ENCODE measurements around the gene NBPF26.
"Not testable (repeated sequence)": the region's sequence is repeated elsewhere in the genome, so short reads cannot be mapped to it uniquely, and the experiment has no call there.

Gene NBPF26

DNA sequence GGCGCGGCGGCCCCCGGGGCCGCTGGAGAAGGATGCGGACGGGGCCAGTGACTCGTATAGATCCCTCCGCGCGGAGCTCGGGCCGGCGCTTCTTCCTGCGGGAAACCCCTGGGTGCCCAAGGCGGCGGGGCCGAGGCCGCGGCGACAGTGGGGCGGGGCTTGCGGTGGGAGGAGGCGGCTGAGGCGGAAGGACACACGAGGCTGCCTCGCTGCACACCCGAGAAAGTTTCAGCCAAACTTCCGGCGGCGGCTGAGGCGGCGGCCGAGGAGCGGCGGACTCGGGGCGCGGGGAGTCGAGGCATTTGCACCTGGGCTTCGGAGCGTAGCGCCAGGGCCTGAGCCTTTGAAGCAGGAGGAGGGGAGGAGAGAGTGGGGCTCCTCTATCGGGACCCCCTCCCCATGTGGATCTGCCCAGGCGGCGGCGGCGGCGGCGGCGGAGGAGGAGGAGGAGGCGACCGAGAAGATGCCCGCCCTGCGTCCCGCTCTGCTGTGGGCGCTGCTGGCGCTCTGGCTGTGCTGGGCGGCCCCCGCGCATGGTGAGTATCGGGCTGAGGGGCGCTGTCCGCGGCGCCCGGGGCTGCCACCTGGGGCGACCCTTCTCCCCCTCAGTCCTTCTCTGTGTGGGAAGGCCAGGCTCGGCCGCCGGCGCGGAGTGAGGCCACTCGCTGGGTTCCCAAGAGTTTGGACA is at the start of gene NBPF26:
Gene NBPF26, plus strand, starts transcription at position 231 of the 688 bp plus-strand sequence.
- peak; percentile 57 for DNase-seq (ENCODE audit: low read depth)

GRCh38 chr1:120680106-120680819 is 43.5 kb upstream of the NBPF26 start:
- not testable (repeated sequence) for DNase-seq (ENCODE audit: low read depth)

GRCh38 chr1:120680938-120681337 is 42.8 kb upstream of the NBPF26 start:
- not testable (repeated sequence) for DNase-seq (ENCODE audit: low read depth)

DNA sequence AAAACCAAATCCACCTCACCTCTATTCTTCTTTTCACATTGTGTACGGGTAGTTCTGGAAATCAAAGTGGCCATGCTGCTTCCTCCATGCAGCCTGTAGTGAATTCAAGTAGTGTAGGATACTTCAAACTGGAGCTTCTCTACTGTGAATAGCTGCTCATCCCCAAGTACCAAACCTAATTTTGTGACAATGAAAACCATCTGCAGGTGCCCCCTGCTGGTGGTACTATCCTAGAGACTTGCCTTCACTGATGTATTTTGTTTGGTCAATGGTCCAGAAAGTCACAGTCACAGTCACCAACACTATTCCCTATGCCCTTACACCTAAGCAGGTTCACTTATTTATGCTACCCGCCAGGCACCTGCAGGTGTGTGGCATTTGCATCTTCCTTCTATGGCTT is 39.3 kb upstream of the NBPF26 start:
- DNase-seq (ENCODE audit: low read depth) = not testable (repeated sequence)

DNA sequence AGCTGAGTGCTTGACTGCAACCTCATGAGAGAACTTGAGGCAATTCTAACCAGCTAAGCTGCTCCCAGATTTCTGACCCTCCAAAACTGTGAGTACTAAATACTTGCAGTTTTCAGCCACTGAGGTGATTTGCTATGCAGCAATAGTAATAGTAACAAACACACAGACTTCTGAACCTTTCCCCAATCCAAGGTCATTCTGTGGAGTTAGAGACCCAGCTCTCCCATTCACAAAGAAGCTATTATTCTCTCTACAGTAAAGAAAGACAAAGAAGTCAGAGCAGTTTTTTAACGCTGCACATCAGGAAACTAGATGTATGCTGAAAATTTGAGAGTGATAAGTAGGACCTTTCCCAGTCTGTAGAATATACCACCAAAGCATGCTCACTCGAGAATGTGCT is 38.1 kb upstream of the NBPF26 start:
- not testable (repeated sequence) for DNase-seq (ENCODE audit: low read depth)

GRCh38 chr1:120687250-120687649 is 36.5 kb upstream of the NBPF26 start:
- DNase-seq (ENCODE audit: low read depth) = not testable (repeated sequence)

- DNase-seq (ENCODE audit: low read depth) = not testable (repeated sequence)
Measured at GRCh38 chr1:120700807-120701562, 22.8 kb upstream of the NBPF26 start.

- DNase-seq (ENCODE audit: low read depth) = not testable (repeated sequence)
Measured at GRCh38 chr1:120723358-120723714, 409 bp upstream of the NBPF26 start.

DNA sequence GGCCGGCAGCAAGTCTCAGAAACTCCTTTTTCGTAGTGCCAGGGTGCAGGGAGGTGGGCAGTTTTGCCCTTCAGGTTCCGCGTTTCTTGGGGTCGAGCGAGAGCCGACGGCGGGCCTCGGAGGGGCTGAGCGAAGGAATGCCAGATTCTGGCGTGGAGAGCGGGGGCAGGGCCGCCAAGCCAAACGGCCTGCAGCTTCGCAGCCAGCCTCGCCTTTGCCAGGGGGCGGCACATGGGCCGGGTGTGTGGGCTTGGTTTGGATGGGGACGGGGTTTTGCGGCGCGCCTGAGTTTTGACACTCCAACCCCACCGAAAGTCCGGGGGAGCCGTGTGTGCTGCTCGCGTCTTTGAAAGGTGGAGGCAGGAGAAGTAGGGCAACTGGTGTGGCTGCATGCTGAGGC is 762 bp downstream of the NBPF26 start:
- DNase-seq (ENCODE audit: low read depth) = not testable (repeated sequence)

DNA sequence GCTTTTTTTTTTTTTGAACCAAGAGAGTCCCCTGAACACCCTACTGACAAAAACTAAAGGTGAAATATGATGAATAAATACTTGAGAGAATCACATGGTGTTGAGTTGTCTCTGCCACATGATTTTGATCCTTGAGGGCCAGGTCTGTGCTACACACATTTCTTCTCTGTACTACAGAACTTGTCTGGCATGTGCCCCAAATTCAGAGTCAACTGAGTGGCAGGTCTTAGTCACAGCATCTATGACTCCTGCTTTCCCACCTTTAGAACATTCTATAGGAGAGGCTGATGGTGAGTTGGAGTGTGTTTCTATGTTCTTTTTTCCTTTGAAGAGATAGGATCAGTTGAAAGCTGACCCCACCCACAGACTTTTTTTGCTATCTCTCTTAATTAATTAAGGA is 5.1 kb downstream of the NBPF26 start:
- DNase-seq (ENCODE audit: low read depth) = not testable (repeated sequence)

- not testable (repeated sequence) for DNase-seq (ENCODE audit: low read depth)
Measured at GRCh38 chr1:120769090-120769489, 45.3 kb downstream of the NBPF26 start.

GRCh38 chr1:120805452-120805851 is 81.7 kb downstream of the NBPF26 start:
- not testable (repeated sequence) for DNase-seq (ENCODE audit: low read depth)

DNA sequence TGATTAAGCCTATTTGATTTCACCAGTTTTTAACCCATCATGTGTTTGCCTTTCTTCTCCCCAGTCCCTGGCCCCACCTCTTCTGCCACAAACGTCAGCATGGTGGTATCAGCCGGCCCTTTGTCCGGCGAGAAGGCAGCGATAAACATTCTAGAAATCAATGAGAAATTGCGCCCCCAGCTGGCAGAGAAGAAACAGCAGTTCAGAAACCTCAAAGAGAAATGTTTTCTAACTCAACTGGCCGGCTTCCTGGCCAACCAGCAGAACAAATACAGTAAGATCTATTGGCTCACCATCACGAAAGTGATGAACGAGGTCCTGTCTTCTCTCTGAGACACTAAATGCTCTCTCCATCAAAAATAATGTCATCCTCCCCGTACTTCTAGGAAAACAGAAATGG is 88.1 kb downstream of the NBPF26 start:
- not testable (repeated sequence) for DNase-seq (ENCODE audit: low read depth)

GRCh38 chr1:120825051-120825450 is 101.3 kb downstream of the NBPF26 start:
- DNase-seq (ENCODE audit: low read depth) = not testable (repeated sequence)

DNA sequence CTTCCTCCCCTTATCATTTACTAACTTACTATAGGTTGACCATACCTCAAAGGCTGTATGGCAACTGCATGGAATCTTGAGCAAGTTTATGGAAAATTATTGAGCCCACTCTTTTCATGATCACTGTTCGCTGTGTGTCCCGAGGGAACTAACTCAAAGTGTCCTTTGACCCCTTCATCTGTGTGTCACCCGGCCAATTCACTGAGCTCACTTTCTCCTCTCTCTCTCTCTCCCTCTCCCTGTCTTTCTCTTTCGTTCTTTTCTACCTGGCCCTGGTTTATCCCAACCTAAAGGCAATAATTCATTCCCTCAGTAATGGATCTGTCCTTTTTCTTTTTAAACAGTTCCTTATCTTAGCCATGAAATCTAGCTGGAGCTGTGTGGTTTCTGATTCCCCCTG is 102.9 kb downstream of the NBPF26 start:
- not testable (repeated sequence) for DNase-seq (ENCODE audit: low read depth)

DNA sequence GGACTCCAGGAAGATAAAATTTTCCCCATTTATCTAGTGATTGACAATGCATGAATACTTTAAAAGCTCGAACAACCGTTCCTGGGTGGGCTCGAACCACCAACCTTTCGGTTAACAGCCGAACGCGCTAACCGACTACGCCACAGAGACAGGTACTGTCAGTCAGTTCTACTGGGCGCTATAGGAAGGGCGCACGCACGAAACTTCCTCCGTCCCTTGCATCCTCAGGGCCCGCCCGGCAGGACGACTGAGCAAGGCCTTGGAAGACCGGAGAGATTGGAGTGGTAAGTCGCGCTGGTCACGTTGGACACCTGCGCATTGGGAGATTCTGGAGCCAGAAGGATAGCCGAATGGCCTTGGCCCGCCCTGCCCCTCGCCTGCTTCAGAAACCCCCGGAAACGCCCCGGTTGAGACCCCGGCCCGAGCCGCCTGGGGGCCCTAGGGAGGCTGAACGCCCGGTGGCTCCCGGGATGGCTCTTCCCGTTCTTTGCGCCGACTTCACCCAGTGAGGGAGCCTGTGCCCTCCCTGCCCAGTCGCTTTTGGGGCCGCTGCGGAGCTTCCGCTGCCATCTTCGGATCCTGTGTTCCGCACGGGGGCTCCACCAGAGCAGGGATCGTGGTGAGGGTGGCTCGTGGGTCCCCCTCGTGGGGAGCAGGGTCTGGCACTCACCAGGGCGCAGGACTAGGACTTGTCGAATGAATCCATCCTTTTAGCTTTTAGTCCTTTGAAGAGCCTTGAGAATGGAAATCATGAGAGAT is 120.6 kb downstream of the NBPF26 start:
- DNase-seq (ENCODE audit: low read depth) = peak; percentile 51

- not testable (repeated sequence) for DNase-seq (ENCODE audit: low read depth)
Measured at GRCh38 chr1:120844945-120845330, 121.2 kb downstream of the NBPF26 start.

DNA sequence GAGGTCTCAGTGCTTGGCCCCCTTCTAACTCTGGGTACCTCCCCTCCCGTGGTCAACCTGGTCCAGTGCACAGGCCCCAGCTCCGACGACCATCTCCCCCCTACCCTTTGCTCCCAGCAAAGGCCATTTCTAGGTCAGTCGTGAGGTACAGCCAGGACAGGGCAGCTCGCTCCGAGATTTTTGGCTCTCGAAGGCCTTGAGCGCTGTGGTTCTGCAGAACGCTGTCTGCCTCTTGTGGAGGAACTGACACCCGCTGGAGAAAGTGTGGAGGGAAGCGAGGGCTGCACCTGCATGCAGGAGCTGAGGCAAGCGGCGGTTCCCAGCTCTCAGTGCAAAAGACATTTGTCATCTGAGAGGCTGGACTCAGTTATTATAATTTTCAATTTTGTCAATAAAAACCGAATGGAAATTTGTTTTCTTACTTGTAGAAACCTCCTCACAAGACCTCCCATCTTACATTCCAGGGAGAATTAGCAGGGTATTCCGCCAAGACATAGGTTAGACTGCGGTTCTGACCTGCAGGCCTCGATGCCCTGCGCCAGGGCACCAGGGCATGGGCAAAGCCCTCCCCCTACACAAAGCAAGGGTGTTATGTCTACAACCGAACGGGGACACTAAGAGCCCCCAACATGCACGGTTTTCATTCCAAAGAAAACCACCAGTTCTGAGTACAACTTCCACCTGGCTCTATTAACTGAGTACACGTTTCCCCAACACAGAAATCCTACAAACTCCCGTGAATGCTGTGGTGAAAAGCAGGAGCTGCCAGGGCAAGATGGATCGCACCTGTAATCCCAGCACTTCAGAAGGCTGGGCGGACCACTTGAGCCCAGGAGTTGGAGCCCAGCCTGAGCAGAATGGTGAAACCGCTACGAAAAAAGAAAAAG is 125.9 kb downstream of the NBPF26 start:
- DNase-seq (ENCODE audit: low read depth) = not testable (repeated sequence)

DNA sequence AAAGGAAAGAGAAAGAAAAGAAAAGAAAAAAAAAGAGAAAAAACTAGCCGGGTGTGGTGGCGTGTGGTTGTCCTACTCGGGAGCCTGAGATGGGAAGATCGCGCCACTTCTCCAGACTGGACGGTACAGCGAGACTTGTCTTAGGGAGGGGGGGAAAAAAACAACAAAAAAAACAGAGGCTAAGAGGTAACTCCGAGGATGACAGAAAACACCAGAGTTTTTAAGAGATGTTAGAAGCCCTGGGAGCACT is 126.5 kb downstream of the NBPF26 start:
- DNase-seq (ENCODE audit: low read depth) = not testable (repeated sequence)

DNA sequence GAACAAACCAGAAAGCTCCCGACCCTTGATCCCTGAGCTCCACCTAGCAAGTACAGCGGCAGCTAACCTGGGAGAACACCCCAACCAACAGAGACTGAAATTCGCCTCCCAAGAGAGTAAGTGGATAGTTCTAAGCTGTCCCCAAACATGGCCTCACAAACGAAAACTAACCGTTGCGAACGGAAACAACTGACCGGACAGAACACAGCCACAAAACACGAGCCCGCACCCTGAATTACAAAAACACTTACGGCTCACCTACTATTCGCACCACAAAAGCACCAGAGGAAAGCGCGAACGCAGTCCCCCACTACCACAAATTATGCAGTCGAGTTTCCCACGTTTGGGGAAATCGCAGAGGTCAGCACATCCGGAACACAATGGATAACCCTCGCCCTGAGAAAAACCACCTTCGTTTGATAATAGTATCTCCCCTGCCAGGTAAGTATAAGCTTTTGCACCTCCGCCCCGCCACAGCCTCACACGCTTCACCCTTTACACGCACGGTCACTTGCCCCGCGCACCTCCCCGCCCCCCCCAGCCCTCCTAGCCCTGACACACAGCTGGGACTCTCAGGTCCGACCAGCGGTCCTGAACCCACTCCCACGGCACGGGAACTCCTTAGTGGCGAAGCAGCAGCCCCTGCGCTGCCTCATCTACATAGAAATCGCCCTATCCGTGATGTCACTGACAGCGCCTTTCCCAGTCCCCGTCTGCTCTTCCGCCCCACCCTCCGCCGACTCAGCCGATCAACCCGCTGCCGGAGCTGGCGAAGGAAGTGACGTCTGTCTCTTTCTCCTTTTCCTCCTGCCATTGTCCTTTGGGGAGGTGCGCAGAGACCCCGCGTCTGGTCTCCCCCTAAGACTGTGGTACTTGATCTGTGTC is 127.0 kb downstream of the NBPF26 start:
- peak; percentile 51 for DNase-seq (ENCODE audit: low read depth)

Measured in activated T-helper 1 cell treated with Interleukin-2 at 50 U/mL for 16 hours (primary cell).